ENCODE results near the gene PHLDB3. TPM values are rescaled to one million over a fixed set of nuclear protein-coding genes. Genes with fewer than 3 reads are reported as not detected.
"Not testable (repeated sequence)": the region's sequence is repeated elsewhere in the genome, so short reads cannot be mapped to it uniquely, and the experiment has no call there.

Gene PHLDB3
- total and polyA plus RNA-seq, 2 of the 4 experiments (the other 2 are of a cell fraction): 2.9 to 10.6 TPM

DNA sequence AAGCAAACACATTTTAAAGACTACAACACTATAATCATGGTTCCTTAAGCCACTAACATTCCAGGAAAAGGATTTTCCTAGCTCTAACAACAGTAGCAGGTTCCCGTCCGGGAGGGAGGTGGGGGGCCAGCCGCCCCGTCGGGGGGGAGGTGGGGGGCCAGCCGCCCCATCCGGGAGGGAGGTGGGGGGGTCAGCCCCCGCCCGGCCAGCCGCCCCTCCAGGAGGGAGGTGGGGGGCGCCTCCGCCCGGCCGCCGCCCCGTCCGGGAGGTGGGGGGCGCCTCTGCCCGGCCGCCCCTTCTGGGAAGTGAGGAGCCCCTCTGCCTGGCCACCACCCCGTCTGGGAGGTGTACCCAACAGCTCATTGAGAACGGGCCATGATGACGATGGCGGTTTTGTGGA lies 43.4 kb upstream of the PHLDB3 start:
- CTCF ChIA-PET; H3K4me2 ChIP-seq (ENCODE audit: low read depth, low read length); H2BK5ac ChIP-seq (ENCODE audit: low read depth, low read length, poor library complexity, severe bottlenecking); H2AFZ ChIP-seq (replicated peaks; ENCODE audit: low read length, poor library complexity); H3K9me1 ChIP-seq (ENCODE audit: insufficient read depth, low read length); H3K4ac ChIP-seq (ENCODE audit: low read depth, low read length); H4K8ac ChIP-seq (ENCODE audit: low read depth in 2 of 2, low read length in 2 of 2); H3K27me3 ChIP-seq (ENCODE audit: control insufficient read depth, insufficient read depth, low read length); H2AK9ac ChIP-seq (replicated peaks; ENCODE audit: low read depth, low read length, poor library complexity); POLR2A ChIA-PET (ENCODE audit: unreplicated experiment); H4K20me1 ChIP-seq (ENCODE audit: insufficient read depth, low read length); H3K23ac ChIP-seq (ENCODE audit: low read depth, low read length); H4K5ac ChIP-seq (ENCODE audit: low read depth, low read length); H2BK20ac ChIP-seq (ENCODE audit: low read depth, low read length); ATAC-seq (ENCODE audit: low read depth); H3K9ac ChIP-seq (ENCODE audit: low read depth, low read length); DNase-seq; H3K4me1 ChIP-seq (ENCODE audit: control insufficient read depth, insufficient read depth, low read length); H3K18ac ChIP-seq (ENCODE audit: low read depth, low read length); H3K27ac ChIP-seq (ENCODE audit: insufficient read depth, low read length); H3K9me3 ChIP-seq (ENCODE audit: control insufficient read depth, insufficient read depth, low read length); BruUV-seq (replicated peaks); H3K4me3 ChIP-seq (ENCODE audit: insufficient read depth, low read depth, low read length); H4K91ac ChIP-seq (ENCODE audit: insufficient read depth, low read depth, low read length); H2BK15ac ChIP-seq (ENCODE audit: low read depth, low read length); dilution Hi-C loops (cut with HindIII; ENCODE audit: low sequenced_read_pairs, unreplicated experiment); H3K79me1 ChIP-seq (ENCODE audit: low read depth in 1 of 2, low read length in 2 of 2); in situ Hi-C loops (cut with MboI; ENCODE audit: low sequenced_read_pairs); H2BK120ac ChIP-seq (ENCODE audit: low read depth, low read length); H3K14ac ChIP-seq (replicated peaks; ENCODE audit: low read depth, low read length); intact Hi-C loops (cut with micrococcal nuclease); H3K56ac ChIP-seq (ENCODE audit: extremely low read depth, insufficient read depth, low read length); H2AK5ac ChIP-seq (ENCODE audit: low read depth, low read length): not testable (repeated sequence)
- H3K36me3 ChIP-seq (ENCODE audit: control insufficient read depth, insufficient read depth, low read length): peaks cover 42% of the 10 kb centered on the region
- WGBS, 2 experiments (ENCODE audit: extremely low coverage in 2 of 2, insufficient read length in 1 of 2): no CpG with 5 or more reads among the region's 24 CpGs
